ENCODE data around the gene TERT.

- TF ChIP-seq ZNF416 (tag by site-specific recombination; IDR thresholded peaks at IDR 0.05) = no peak
- no peak for TF ChIP-seq GFI1B (tag by site-specific recombination; IDR thresholded peaks at IDR 0.05)
- no peak for TF ChIP-seq ZSCAN18 (tag by site-specific recombination; IDR thresholded peaks at IDR 0.05)
- no peak for TF ChIP-seq CTCF (tag by site-specific recombination; IDR thresholded peaks at IDR 0.05)
- no peak for TF ChIP-seq ZNF274 (IDR thresholded peaks at IDR 0.05; ENCODE audit: low read length)
- no peak for TF ChIP-seq ZNF274 (tag by site-specific recombination; IDR thresholded peaks at IDR 0.05; ENCODE audit: borderline replicate concordance)
Measured at GRCh38 chr5:1221721-1222120, 73.1 kb downstream of the TERT start.
